ENCODE data around the gene PHLPP1. TPM values are rescaled to one million over a fixed set of nuclear protein-coding genes. Genes with fewer than 3 reads are reported as not detected.

The PHLPP1 gene
- total and polyA plus RNA-seq, 9 of the 15 experiments (the other 6 are each of a cell fraction or from before 2014, with no cell fraction given), result 0.56 to 9.0 (median 4.5) TPM

- H3K9ac ChIP-seq (ENCODE audit: insufficient read depth in 1 of 2, low read depth in 2 of 2, low read length in 2 of 2), result no peak overlapping the region; a peak in 1 of 4 replicates
- CTCF ChIA-PET (ENCODE audit: low intra/inter-chr PET ratio), result interaction anchor here (0.6 kb wide), 1 partner anchor 268 kb away, joined by 3 read pairs; no protein-coding TSS in a partner anchor
Measured at GRCh38 chr18:62713651-62714247, 1.6 kb upstream of the PHLPP1 start.

More at GRCh38 chr18:62713651-62714247, 1.6 kb upstream of the PHLPP1 start:
- no TSS peak for BruUV-seq (replicated peaks)
- WGBS (ENCODE audit: insufficient coverage, low coverage, missing lambda C conversion rate), result 75% methylated on average over 4 of the region's 17 CpGs
- ATAC-seq (no peak), FAIRE-seq (no peak), DNase-seq (ENCODE audit: extremely low read depth in 1 of 4, low spot score in 3 of 4) (no peak)
- H2AFZ ChIP-seq (ENCODE audit: low read depth, low read length), result peak overlapping the region; percentile 96; the same call in 1 of the 2 replicates
- H3K4me2 ChIP-seq (ENCODE audit: insufficient read depth, low read length), result no peak overlapping the region
- no peak for TF ChIP-seq E2F4 (CRISPR knock-in tag; IDR thresholded peaks at IDR 0.05; ENCODE audit: low read depth)
- TF ChIP-seq ZNF143 (CRISPR knock-in tag; IDR thresholded peaks at IDR 0.05), result no peak
- TF ChIP-seq SREBF2 (CRISPR knock-in tag; IDR thresholded peaks at IDR 0.05), result no peak
- TF ChIP-seq ZNF408 (CRISPR knock-in tag; IDR thresholded peaks at IDR 0.05; ENCODE audit: low read depth), result no peak
- no peak for TF ChIP-seq MITF (IDR thresholded peaks at IDR 0.05)
- no peak for TF ChIP-seq CC2D1A (IDR thresholded peaks at IDR 0.05)
- TF ChIP-seq ZNF717 (CRISPR knock-in tag; IDR thresholded peaks at IDR 0.05), result no peak
- TF ChIP-seq SMAD3 (CRISPR knock-in tag; conservative IDR thresholded peaks at IDR 0.05), result no peak
- POLR2A ChIA-PET, result no interaction called here
- H3K4me3 ChIP-seq, result no peak overlapping the region
- H3K9me1 ChIP-seq (ENCODE audit: control insufficient read depth, insufficient read depth, low read length), result no peaks in the 10 kb centered on the region
- H4K20me1 ChIP-seq (replicated peaks; ENCODE audit: control insufficient read depth, insufficient read depth, low read length), result peaks cover 15% of the 10 kb centered on the region
- H3K79me2 ChIP-seq (ENCODE audit: control insufficient read depth, insufficient read depth, low read length), result peaks cover 26% of the 10 kb centered on the region
- no peaks in the 10 kb centered on the region for H3K9me3 ChIP-seq (replicated peaks; ENCODE audit: control insufficient read depth, insufficient read depth, low read depth, low read length)
- intact Hi-C loops (cut with micrococcal nuclease), result loop anchor here (2.0 to 10.0 kb wide), 2 partner anchors 75 to 271 kb away; no protein-coding TSS in a partner anchor
- peaks cover 4 to 14% of the 10 kb centered on the region in 2 experiments; a peak in 4 of 5 replicates for H3K4me1 ChIP-seq (replicated peaks in 1 of 2; ENCODE audit: control insufficient read depth in 2 of 2, insufficient read depth in 2 of 2, low read length in 2 of 2)
- H3K27me3 ChIP-seq (ENCODE audit: control insufficient read depth in 2 of 2, insufficient read depth in 2 of 2, low read length in 2 of 2), result no peaks in the 10 kb centered on the region
- H3K27ac ChIP-seq (ENCODE audit: extremely low read depth, low read depth, low read length), result no peak overlapping the region
- in situ Hi-C loops (cut with MboI), result loop anchor here (10.0 kb wide), 1 partner anchor 241 kb away; no protein-coding TSS in a partner anchor
- H3K36me3 ChIP-seq (ENCODE audit: control insufficient read depth, insufficient read depth, low read length), result no peaks in the 10 kb centered on the region
